ENCODE data around the gene ITGAD. TPM values are rescaled to one million over a fixed set of nuclear protein-coding genes. Genes with fewer than 3 reads are reported as not detected.

ITGAD gene
- total RNA-seq, 4 donors from 2014 or later, result 0.19 TPM; not detected in 3

DNA sequence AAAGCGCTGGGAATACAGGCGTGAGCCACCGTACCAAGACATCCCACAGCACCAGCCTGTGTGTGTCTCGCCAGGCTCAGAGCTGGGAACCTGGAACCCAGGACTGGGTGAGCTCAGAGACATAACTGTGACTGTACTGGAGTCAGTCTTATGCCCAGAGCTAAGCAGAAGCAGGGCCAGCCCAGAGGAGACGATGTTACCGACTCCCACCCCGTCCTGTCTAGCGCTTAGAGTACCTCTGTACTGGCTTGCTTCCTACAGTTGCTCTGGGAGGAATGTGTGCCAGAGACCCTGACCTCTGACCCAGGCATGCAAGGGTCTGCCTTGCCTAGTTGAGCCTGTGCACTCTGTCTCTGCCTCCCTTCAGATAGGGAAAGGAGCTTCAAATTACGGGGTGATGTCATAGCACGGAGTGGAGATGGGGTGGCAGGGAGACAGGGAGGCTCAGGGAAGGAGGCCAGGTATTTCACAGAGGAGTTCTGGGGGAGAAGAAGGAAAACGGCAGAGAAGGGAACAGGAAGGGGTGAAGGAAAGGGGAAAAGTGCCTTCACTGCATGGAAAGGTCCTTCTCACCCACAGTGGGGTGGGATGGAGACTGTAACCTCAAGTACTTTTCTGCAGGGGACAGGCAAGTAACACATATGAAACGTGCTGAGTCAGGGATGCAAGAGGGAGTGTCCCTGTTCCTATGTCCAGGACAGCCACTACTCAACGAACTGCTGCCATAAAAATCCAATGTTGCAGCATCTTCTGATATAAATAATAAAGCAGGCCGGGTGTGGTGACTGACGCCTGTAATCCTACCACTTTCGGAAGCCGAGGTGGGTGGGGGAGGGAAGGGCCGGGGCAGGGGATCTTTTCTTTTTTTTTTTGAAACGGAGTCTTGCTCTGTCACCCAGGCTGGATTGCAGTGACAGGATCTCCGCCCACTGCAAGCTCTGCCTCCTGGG is 60.4 kb downstream of the ITGAD start:
- TF ChIP-seq CTCF (IDR thresholded peaks at IDR 0.05), result no peak
- TF ChIP-seq POLR2A (IDR thresholded peaks at IDR 0.05), result no peak
- H3K4me3 ChIP-seq, result peak overlapping the region in 1 of 4 donors; percentile 21
- H3K27ac ChIP-seq, result peak overlapping the region; percentile 84 to 92 (median 88)
- no peak for DNase-seq
- H3K27me3 ChIP-seq, result no peaks in the 10 kb centered on the region
- H3K36me3 ChIP-seq, result peaks cover 0 to 4% (median 0%) of the 10 kb centered on the region in 3 donors
- H3K9me3 ChIP-seq, result no peaks in the 10 kb centered on the region
- WGBS, 2 donors, result 15 to 29% methylated on average over 12 to 18 of the region's 20 CpGs
- intact Hi-C loops (cut with DNase I), result no loop called here
- peaks cover 41 to 75% (median 61%) of the 10 kb centered on the region in 3 donors for H3K4me1 ChIP-seq

GRCh38 chr16:31455601-31456314 is 62.6 kb downstream of the ITGAD start:
- TF ChIP-seq POLR2A (IDR thresholded peaks at IDR 0.05) (no peak), CTCF (IDR thresholded peaks at IDR 0.05) (peak in 1 of 6 experiments; percentile 28)

GRCh38 chr16:31456988-31457360 is 63.8 kb downstream of the ITGAD start:
- Histone ChIP-seq H3K9me3 (no peaks in the 10 kb centered on the region), H3K27ac (peak overlapping the region in 2 of 4 donors; percentile 59 to 99), H3K4me3 (peak overlapping the region in 3 of 4 donors; percentile 77 to 91 (median 80)), H3K36me3 (peaks cover 0 to 12% (median 2%) of the 10 kb centered on the region in 3 donors), H3K27me3 (no peaks in the 10 kb centered on the region), H3K4me1 (peaks cover 44 to 80% (median 61%) of the 10 kb centered on the region in 3 donors)
- DNase-seq, result no peak
- intact Hi-C loops (cut with DNase I), result no loop called here
- 58 to 67% methylated on average over 4 to 5 of the region's 8 CpGs for WGBS, 2 donors
- TF ChIP-seq POLR2A (IDR thresholded peaks at IDR 0.05) (no peak), CTCF (IDR thresholded peaks at IDR 0.05) (no peak)

More at GRCh38 chr16:31455601-31456314, 62.6 kb downstream of the ITGAD start:
- Histone ChIP-seq H3K4me3 (peak overlapping the region in 1 of 4 donors; percentile 3), H3K9me3 (no peaks in the 10 kb centered on the region), H3K4me1 (peaks cover 49 to 84% (median 67%) of the 10 kb centered on the region in 3 donors), H3K27me3 (no peaks in the 10 kb centered on the region), H3K36me3 (peaks cover 0 to 4% (median 0%) of the 10 kb centered on the region in 3 donors), H3K27ac (peak overlapping the region in 3 of 4 donors; percentile 7 to 92 (median 92))
- WGBS, 2 donors, result 61 to 79% methylated on average over 9 to 12 of the region's 17 CpGs
- no peak for DNase-seq
- intact Hi-C loops (cut with DNase I), result no loop called here

- Histone ChIP-seq H3K27me3 (no peaks in the 10 kb centered on the region), H3K9me3 (no peaks in the 10 kb centered on the region), H3K4me3 (peak overlapping the region; percentile 74 to 91 (median 78)), H3K4me1 (peaks cover 37 to 67% (median 50%) of the 10 kb centered on the region in 3 donors), H3K36me3 (peaks cover 4 to 25% (median 15%) of the 10 kb centered on the region in 3 donors), H3K27ac (peak overlapping the region; percentile 98 to 99 (median 99))
- no peak for DNase-seq
- intact Hi-C loops (cut with DNase I), result no loop called here
- TF ChIP-seq POLR2A (IDR thresholded peaks at IDR 0.05) (peak in 1 of 4 donors; percentile 36), CTCF (IDR thresholded peaks at IDR 0.05) (peak in 2 of 6 experiments; percentile 12 to 36)
- 0% methylated on average over 4 of the region's 42 CpGs; no CpG with 5 or more reads in 1 of the 2 donors for WGBS, 2 donors
Measured at GRCh38 chr16:31458073-31458843, 65.1 kb downstream of the ITGAD start.

All from esophagus squamous epithelium (tissue), 5 donors.